ENCODE data around the gene LBH. TPM values are rescaled to one million over a fixed set of nuclear protein-coding genes. Genes with fewer than 3 reads are reported as not detected.
A peak's percentile ranks its signal among the peaks of the same experiment; 100 is the strongest.

The LBH gene
- total RNA-seq, 5 donors from 2014 or later (not counting 1 experiment from before 2014, with no cell fraction given): 209 to 386 (median 323) TPM

GRCh38 chr2:30235008-30235655 is 3.8 kb downstream of the LBH start:
- WGBS (ENCODE audit: insufficient coverage): 0% methylated on average over 2 of the region's 6 CpGs
- peaks cover 3 to 53% of the 10 kb centered on the region in 2 donors for H3K36me3 ChIP-seq (ENCODE audit: control insufficient read depth in 2 of 2, extremely low read depth in 1 of 2, insufficient read depth in 1 of 2, low read length in 1 of 2)
- H3K27me3 Mint-ChIP-seq: no peaks in the 10 kb centered on the region

GRCh38 chr2:30235859-30236535 is 4.7 kb downstream of the LBH start:
- peak in 3 of 35 experiments; percentile 31 to 36 (median 35) for DNase-seq
- Histone ChIP-seq H3K36me3 (ENCODE audit: control insufficient read depth in 2 of 2, extremely low read depth in 1 of 2, insufficient read depth in 1 of 2, low read length in 1 of 2) (peaks cover 3 to 62% of the 10 kb centered on the region in 2 donors), H3K27ac (ENCODE audit: low read length) (peak overlapping the region; percentile 90), H3K27me3 (replicated peaks in 1 of 2; ENCODE audit: control insufficient read depth in 2 of 2, extremely low read depth in 1 of 2, insufficient read depth in 2 of 2, low read length in 1 of 2) (no peaks in the 10 kb centered on the region), H3K4me1 (ENCODE audit: control insufficient read depth in 1 of 2, extremely low read depth in 1 of 2, insufficient read depth in 2 of 2, low read length in 2 of 2) (peaks cover 49 to 74% of the 10 kb centered on the region in 2 experiments), H3K9me3 (no peaks in the 10 kb centered on the region), H3K4me3 (ENCODE audit: control insufficient read depth in 1 of 2, extremely low read depth in 1 of 2, low read length in 1 of 2) (peak overlapping the region; percentile 89 to 92)
- peaks cover 62 to 75% (median 75%) of the 10 kb centered on the region in 3 donors for H3K4me1 Mint-ChIP-seq
- ChIA-PET CTCF (interaction anchor here in 1 of 2 donors (0.7 to 5.5 kb wide), 5 partner anchors 9 to 72 kb away, joined by 3 to 42 read pairs (median 4); no protein-coding TSS in a partner anchor), POLR2A (interaction anchor here (0.5 to 1.0 kb wide), 8 partner anchors 12 to 92 kb away, joined by 3 to 7 read pairs (median 4); no protein-coding TSS in a partner anchor)
- peaks cover 53% of the 10 kb centered on the region for H3K36me3 Mint-ChIP-seq
- H3K4me3 Mint-ChIP-seq: peak overlapping the region; percentile 79 to 98 (median 92)
- no peaks in the 10 kb centered on the region for H3K9me3 Mint-ChIP-seq
- no peaks in the 10 kb centered on the region for H3K27me3 Mint-ChIP-seq
- peak overlapping the region; percentile 82 to 96 for H3K27ac Mint-ChIP-seq
- WGBS (ENCODE audit: insufficient coverage): 59% methylated on average over 2 of the region's 4 CpGs
- no peak for ATAC-seq (replicated peaks in 1 of 4)

More at GRCh38 chr2:30235008-30235655, 3.8 kb downstream of the LBH start:
- peak overlapping the region; percentile 79 to 98 (median 92) for H3K4me3 Mint-ChIP-seq
- H3K4me1 Mint-ChIP-seq: peaks cover 60 to 74% (median 73%) of the 10 kb centered on the region in 3 donors
- Histone ChIP-seq H3K4me3 (ENCODE audit: control insufficient read depth in 1 of 2, extremely low read depth in 1 of 2, low read length in 1 of 2) (peak overlapping the region; percentile 89 to 92), H3K9me3 (no peaks in the 10 kb centered on the region), H3K27ac (ENCODE audit: low read length) (peak overlapping the region; percentile 90), H3K27me3 (replicated peaks in 1 of 2; ENCODE audit: control insufficient read depth in 2 of 2, extremely low read depth in 1 of 2, insufficient read depth in 2 of 2, low read length in 1 of 2) (no peaks in the 10 kb centered on the region), H3K4me1 (ENCODE audit: control insufficient read depth in 1 of 2, extremely low read depth in 1 of 2, insufficient read depth in 2 of 2, low read length in 2 of 2) (peaks cover 43 to 74% of the 10 kb centered on the region in 2 experiments)
- no peaks in the 10 kb centered on the region for H3K9me3 Mint-ChIP-seq
- ATAC-seq (replicated peaks in 1 of 4): peak in 1 of 4 experiments; percentile 8
- H3K27ac Mint-ChIP-seq: peak overlapping the region; percentile 82 to 96
- ChIA-PET CTCF (interaction anchor here (0.6 to 5.5 kb wide), 8 partner anchors 8 to 71 kb away, joined by 3 to 42 read pairs (median 4); no protein-coding TSS in a partner anchor), POLR2A (interaction anchor here (0.5 to 0.7 kb wide), 5 partner anchors 26 to 91 kb away, joined by 3 to 7 read pairs (median 4); no protein-coding TSS in a partner anchor)
- peaks cover 46% of the 10 kb centered on the region for H3K36me3 Mint-ChIP-seq
- peak in 21 of 35 experiments; percentile 22 to 66 (median 42) for DNase-seq

- Mint-ChIP-seq H3K36me3 (peaks cover 58% of the 10 kb centered on the region), H3K27me3 (no peaks in the 10 kb centered on the region), H3K9me3 (no peaks in the 10 kb centered on the region), H3K4me3 (peak overlapping the region; percentile 79 to 98 (median 92)), H3K27ac (peak overlapping the region; percentile 82 to 96), H3K4me1 (peaks cover 67 to 82% (median 81%) of the 10 kb centered on the region in 3 donors)
- CTCF ChIA-PET: interaction anchor here (0.6 to 5.5 kb wide), 6 partner anchors 10 to 164 kb away, joined by 3 to 42 read pairs (median 4); no protein-coding TSS in a partner anchor
- no peak for DNase-seq
- Histone ChIP-seq H3K27ac (ENCODE audit: low read length) (peak overlapping the region; percentile 90), H3K4me3 (ENCODE audit: control insufficient read depth in 1 of 2, extremely low read depth in 1 of 2, low read length in 1 of 2) (peak overlapping the region; percentile 55 to 92), H3K27me3 (replicated peaks in 1 of 2; ENCODE audit: control insufficient read depth in 2 of 2, extremely low read depth in 1 of 2, insufficient read depth in 2 of 2, low read length in 1 of 2) (no peaks in the 10 kb centered on the region), H3K9me3 (no peaks in the 10 kb centered on the region), H3K4me1 (ENCODE audit: control insufficient read depth in 1 of 2, extremely low read depth in 1 of 2, insufficient read depth in 2 of 2, low read length in 2 of 2) (peaks cover 53 to 81% of the 10 kb centered on the region in 2 experiments), H3K36me3 (ENCODE audit: control insufficient read depth in 2 of 2, extremely low read depth in 1 of 2, insufficient read depth in 1 of 2, low read length in 1 of 2) (peaks cover 3 to 66% of the 10 kb centered on the region in 2 donors)
- no peak for ATAC-seq (replicated peaks in 1 of 4)
- 93% methylated on average over 6 of the region's 8 CpGs for WGBS (ENCODE audit: insufficient coverage)
- POLR2A ChIA-PET: interaction anchor here (0.6 to 1.0 kb wide), 9 partner anchors 7 to 90 kb away, joined by 3 to 8 read pairs (median 3); no protein-coding TSS in a partner anchor
Observed at GRCh38 chr2:30236591-30237238, 5.4 kb downstream of the LBH start.

GRCh38 chr2:30237239-30237965 is 6.1 kb downstream of the LBH start:
- H3K9me3 ChIP-seq: no peaks in the 10 kb centered on the region
- H3K4me1 ChIP-seq (ENCODE audit: control insufficient read depth in 1 of 2, extremely low read depth in 1 of 2, insufficient read depth in 2 of 2, low read length in 2 of 2): peaks cover 53 to 85% of the 10 kb centered on the region in 2 experiments
- 52% methylated on average over 4 of the region's 8 CpGs for WGBS (ENCODE audit: insufficient coverage)
- H3K9me3 Mint-ChIP-seq: no peaks in the 10 kb centered on the region
- H3K27ac ChIP-seq (ENCODE audit: low read length): peak overlapping the region; percentile 50
- ATAC-seq (replicated peaks in 1 of 4) (no peak), DNase-seq (no peak)
- H3K27me3 ChIP-seq (replicated peaks in 1 of 2; ENCODE audit: control insufficient read depth in 2 of 2, extremely low read depth in 1 of 2, insufficient read depth in 2 of 2, low read length in 1 of 2): no peaks in the 10 kb centered on the region
- peaks cover 71 to 85% (median 84%) of the 10 kb centered on the region in 3 donors for H3K4me1 Mint-ChIP-seq
- peak overlapping the region; percentile 9 to 55 for H3K4me3 ChIP-seq (ENCODE audit: control insufficient read depth in 1 of 2, extremely low read depth in 1 of 2, low read length in 1 of 2)
- peak overlapping the region; percentile 79 to 98 (median 92) for H3K4me3 Mint-ChIP-seq
- ChIA-PET CTCF (interaction anchor here (0.6 to 5.5 kb wide), 8 partner anchors 11 to 163 kb away, joined by 3 to 42 read pairs (median 4); no protein-coding TSS in a partner anchor), POLR2A (interaction anchor here (0.6 to 1.5 kb wide), 9 partner anchors 8 to 91 kb away, joined by 3 to 8 read pairs (median 4); partner anchors contain the start of gene YPEL5 (in 1 of the 2))
- peaks cover 59% of the 10 kb centered on the region for H3K36me3 Mint-ChIP-seq
- H3K27ac Mint-ChIP-seq: peak overlapping the region; percentile 82 to 96
- no peaks in the 10 kb centered on the region for H3K27me3 Mint-ChIP-seq
- H3K36me3 ChIP-seq (ENCODE audit: control insufficient read depth in 2 of 2, extremely low read depth in 1 of 2, insufficient read depth in 1 of 2, low read length in 1 of 2): peaks cover 3 to 67% of the 10 kb centered on the region in 2 donors

GRCh38 chr2:30237966-30238800 is 6.8 kb downstream of the LBH start:
- ChIA-PET POLR2A (interaction anchor here (0.5 to 1.5 kb wide), 7 partner anchors 15 to 92 kb away, joined by 3 to 13 read pairs (median 5); partner anchors contain the start of gene YPEL5 (in 1 of the 2)), CTCF (interaction anchor here (0.7 to 5.5 kb wide), 18 partner anchors 10 to 1337 kb away, joined by 3 to 42 read pairs (median 6); no protein-coding TSS in a partner anchor)
- Histone ChIP-seq H3K4me3 (ENCODE audit: control insufficient read depth in 1 of 2, extremely low read depth in 1 of 2, low read length in 1 of 2) (peak overlapping the region; percentile 9 to 55), H3K27ac (ENCODE audit: low read length) (peak overlapping the region; percentile 50), H3K36me3 (ENCODE audit: control insufficient read depth in 2 of 2, extremely low read depth in 1 of 2, insufficient read depth in 1 of 2, low read length in 1 of 2) (peaks cover 3 to 70% of the 10 kb centered on the region in 2 donors), H3K4me1 (ENCODE audit: control insufficient read depth in 1 of 2, extremely low read depth in 1 of 2, insufficient read depth in 2 of 2, low read length in 2 of 2) (peaks cover 54 to 87% of the 10 kb centered on the region in 2 experiments), H3K27me3 (replicated peaks in 1 of 2; ENCODE audit: control insufficient read depth in 2 of 2, extremely low read depth in 1 of 2, insufficient read depth in 2 of 2, low read length in 1 of 2) (no peaks in the 10 kb centered on the region), H3K9me3 (no peaks in the 10 kb centered on the region)
- no peaks in the 10 kb centered on the region for H3K9me3 Mint-ChIP-seq
- H3K4me3 Mint-ChIP-seq: peak overlapping the region; percentile 64 to 98 (median 79)
- peaks cover 79 to 93% (median 92%) of the 10 kb centered on the region in 3 donors for H3K4me1 Mint-ChIP-seq
- WGBS (ENCODE audit: insufficient coverage): 60% methylated on average over 7 of the region's 13 CpGs
- peak in 1 of 35 experiments; percentile 24 for DNase-seq
- ATAC-seq (replicated peaks in 1 of 4): no peak
- H3K36me3 Mint-ChIP-seq: peaks cover 65% of the 10 kb centered on the region
- H3K27ac Mint-ChIP-seq: peak overlapping the region; percentile 82 to 96
- no peaks in the 10 kb centered on the region for H3K27me3 Mint-ChIP-seq
